ENCODE results near the gene OR56A5. TPM values are rescaled to one million over a fixed set of nuclear protein-coding genes. Genes with fewer than 3 reads are reported as not detected.

Gene OR56A5
- total and polyA plus RNA-seq, 10 donors = not detected

DNA sequence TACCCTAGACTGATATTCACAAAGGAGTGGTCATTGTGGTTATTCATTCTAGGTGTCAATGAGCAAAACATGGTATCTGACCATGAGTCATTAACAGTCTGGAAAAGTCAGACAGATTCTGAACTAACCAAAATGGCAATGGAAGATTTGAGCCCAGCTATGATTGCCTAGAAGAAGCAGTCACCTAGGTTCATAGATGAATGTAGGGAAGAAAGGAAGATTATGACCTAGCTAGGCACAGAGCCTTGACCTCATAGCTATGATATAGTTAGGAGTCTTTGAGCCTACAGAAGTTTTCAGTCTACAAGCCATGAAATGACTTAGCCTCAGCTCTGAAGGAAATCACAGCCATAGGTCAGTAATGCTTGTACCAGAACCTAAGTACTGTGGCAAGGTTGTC is 38.1 kb upstream of the OR56A5 start:
- intact Hi-C loops (cut with DNase I; ENCODE audit: low total_unique reads) = no loop called here
- Histone ChIP-seq H3K9me3 (no peaks in the 10 kb centered on the region), H3K36me3 (no peaks in the 10 kb centered on the region), H3K27ac (no peak overlapping the region), H3K4me1 (no peaks in the 10 kb centered on the region), H3K4me3 (no peak overlapping the region), H3K27me3 (replicated peaks in 1 of 7) (peaks cover 0 to 4% (median 0%) of the 10 kb centered on the region in 7 donors)
- no peak for DNase-seq
- TF ChIP-seq POLR2A (IDR thresholded peaks at IDR 0.05) (no peak), POLR2AphosphoS5 (IDR thresholded peaks at IDR 0.05) (no peak)
- TF ChIP-seq, protein P1, sequence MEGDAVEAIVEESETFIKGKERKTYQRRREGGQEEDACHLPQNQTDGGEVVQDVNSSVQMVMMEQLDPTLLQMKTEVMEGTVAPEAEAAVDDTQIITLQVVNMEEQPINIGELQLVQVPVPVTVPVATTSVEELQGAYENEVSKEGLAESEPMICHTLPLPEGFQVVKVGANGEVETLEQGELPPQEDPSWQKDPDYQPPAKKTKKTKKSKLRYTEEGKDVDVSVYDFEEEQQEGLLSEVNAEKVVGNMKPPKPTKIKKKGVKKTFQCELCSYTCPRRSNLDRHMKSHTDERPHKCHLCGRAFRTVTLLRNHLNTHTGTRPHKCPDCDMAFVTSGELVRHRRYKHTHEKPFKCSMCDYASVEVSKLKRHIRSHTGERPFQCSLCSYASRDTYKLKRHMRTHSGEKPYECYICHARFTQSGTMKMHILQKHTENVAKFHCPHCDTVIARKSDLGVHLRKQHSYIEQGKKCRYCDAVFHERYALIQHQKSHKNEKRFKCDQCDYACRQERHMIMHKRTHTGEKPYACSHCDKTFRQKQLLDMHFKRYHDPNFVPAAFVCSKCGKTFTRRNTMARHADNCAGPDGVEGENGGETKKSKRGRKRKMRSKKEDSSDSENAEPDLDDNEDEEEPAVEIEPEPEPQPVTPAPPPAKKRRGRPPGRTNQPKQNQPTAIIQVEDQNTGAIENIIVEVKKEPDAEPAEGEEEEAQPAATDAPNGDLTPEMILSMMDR (IDR thresholded peaks at IDR 0.05 in 8 of 11, conservative IDR thresholded peaks at IDR 0.05 in 3 of 11) = no peak

DNA sequence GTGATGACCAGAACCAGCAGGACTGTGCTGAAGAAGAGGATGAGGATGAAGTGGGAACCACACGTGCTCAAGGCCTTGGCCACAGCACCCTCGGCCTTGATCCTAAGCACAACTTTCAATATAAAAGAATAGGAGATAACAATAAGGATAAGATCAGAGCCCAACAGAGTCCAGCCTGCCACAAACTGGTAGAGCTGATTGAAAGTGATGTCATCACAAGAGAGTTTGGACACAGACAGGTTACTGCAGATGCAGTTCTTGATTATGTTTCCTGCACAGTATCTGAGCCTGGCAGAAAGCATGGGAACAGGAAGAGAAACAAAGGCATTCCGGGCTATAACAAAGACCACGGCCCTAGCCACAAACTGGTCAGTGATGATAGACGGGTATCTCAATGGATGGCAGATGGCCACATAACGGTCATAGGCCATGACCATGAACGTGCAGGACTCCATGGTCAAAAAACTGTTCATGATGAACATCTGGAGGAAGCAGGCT is 34.0 kb upstream of the OR56A5 start:
- 45 to 55% (median 54%) methylated on average over 7 of the region's 7 CpGs for WGBS, 5 donors
- Histone ChIP-seq H3K9me3 (no peaks in the 10 kb centered on the region), H3K4me1 (no peaks in the 10 kb centered on the region), H3K27me3 (replicated peaks in 1 of 7) (peaks cover 0 to 9% (median 0%) of the 10 kb centered on the region in 7 donors), H3K27ac (no peak overlapping the region), H3K4me3 (no peak overlapping the region), H3K36me3 (no peaks in the 10 kb centered on the region)
- TF ChIP-seq POLR2AphosphoS5 (IDR thresholded peaks at IDR 0.05) = no peak
- TF ChIP-seq POLR2A (IDR thresholded peaks at IDR 0.05) = no peak
- TF ChIP-seq, protein P1 (IDR thresholded peaks at IDR 0.05 in 8 of 11, conservative IDR thresholded peaks at IDR 0.05 in 3 of 11) = no peak
- intact Hi-C loops (cut with DNase I; ENCODE audit: low total_unique reads) = no loop called here
- DNase-seq = no peak

DNA sequence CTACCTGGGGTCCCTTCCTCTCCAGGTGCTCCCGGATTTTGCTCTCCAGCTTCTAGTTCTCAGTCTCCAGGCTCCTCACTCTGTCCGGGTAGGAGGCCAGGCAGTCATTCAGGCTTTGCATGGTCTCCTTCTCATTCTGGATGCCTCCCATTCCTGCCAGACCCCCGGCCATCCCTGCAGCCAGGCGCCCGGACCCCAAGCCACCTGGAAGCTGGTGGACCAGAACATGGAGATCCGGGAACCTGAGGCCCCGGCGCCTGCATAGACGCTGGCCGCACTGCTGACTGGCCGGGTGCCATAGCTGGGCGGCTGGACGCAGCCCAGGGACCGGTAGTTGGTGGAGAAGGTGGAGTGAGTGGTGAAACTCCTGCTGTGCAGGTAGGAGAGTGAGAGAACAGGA is 26.5 kb upstream of the OR56A5 start:
- Histone ChIP-seq H3K36me3 (no peaks in the 10 kb centered on the region), H3K27me3 (replicated peaks in 1 of 7) (peaks cover 0 to 9% (median 0%) of the 10 kb centered on the region in 7 donors), H3K27ac (no peak overlapping the region), H3K4me3 (no peak overlapping the region), H3K9me3 (no peaks in the 10 kb centered on the region), H3K4me1 (no peaks in the 10 kb centered on the region)
- no peak for DNase-seq
- intact Hi-C loops (cut with DNase I; ENCODE audit: low total_unique reads) = no loop called here
- no peak for TF ChIP-seq POLR2AphosphoS5 (IDR thresholded peaks at IDR 0.05)
- TF ChIP-seq, protein P1 (IDR thresholded peaks at IDR 0.05 in 8 of 11, conservative IDR thresholded peaks at IDR 0.05 in 3 of 11) = no peak
- no peak for TF ChIP-seq POLR2A (IDR thresholded peaks at IDR 0.05)
- WGBS, 5 donors = 79 to 89% (median 86%) methylated on average over 14 of the region's 14 CpGs

DNA sequence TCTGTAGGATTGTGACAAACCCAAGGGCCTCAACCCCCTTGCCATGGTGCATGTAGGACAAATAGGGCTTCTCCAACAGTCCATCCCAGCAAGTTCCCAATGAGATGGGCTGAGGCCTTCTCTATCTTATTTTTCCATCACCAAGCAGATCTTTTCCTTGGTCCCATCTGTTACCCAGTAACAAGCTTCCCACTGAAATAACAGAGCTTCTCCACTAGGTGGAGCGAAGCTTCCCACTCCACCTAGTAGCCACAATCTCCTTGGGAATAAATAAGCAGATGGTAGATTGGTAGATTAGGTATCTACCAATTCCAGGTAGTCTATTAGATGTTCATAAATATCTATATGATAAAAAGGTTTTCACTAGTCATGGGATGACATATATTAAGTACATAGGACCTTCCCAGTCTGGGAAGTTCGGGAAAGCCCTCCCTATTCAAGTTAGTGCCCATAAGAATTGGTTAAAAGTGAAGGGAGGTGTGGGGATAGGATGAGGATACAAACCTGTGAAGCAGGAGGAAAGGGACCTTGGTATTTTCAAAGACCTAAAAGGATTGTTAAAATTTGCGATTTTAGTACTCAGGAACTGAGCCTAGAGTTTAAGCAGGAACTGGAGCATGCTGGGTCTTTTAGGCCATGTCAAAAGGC is 24.4 kb upstream of the OR56A5 start:
- intact Hi-C loops (cut with DNase I; ENCODE audit: low total_unique reads) = no loop called here
- no peak for DNase-seq
- H3K4me3 ChIP-seq = no peak overlapping the region
- no peaks in the 10 kb centered on the region for H3K4me1 ChIP-seq
- no peaks in the 10 kb centered on the region for H3K9me3 ChIP-seq
- peaks cover 0 to 8% (median 0%) of the 10 kb centered on the region in 7 donors for H3K27me3 ChIP-seq (replicated peaks in 1 of 7)
- TF ChIP-seq, protein P1 (IDR thresholded peaks at IDR 0.05 in 8 of 11, conservative IDR thresholded peaks at IDR 0.05 in 3 of 11) = peak in 7 of 11 experiments; percentile 14 to 55 (median 43)
- TF ChIP-seq POLR2A (IDR thresholded peaks at IDR 0.05) (no peak), POLR2AphosphoS5 (IDR thresholded peaks at IDR 0.05) (no peak)
- WGBS, 5 donors = 55 to 62% (median 59%) methylated on average over 3 of the region's 3 CpGs
- H3K36me3 ChIP-seq = no peaks in the 10 kb centered on the region
- no peak overlapping the region for H3K27ac ChIP-seq
